Thyroid gland (tissue), 4 donors: ENCODE data around the gene CCDC192. TPM values are rescaled to one million over a fixed set of nuclear protein-coding genes. Genes with fewer than 3 reads are reported as not detected.
"Not testable (repeated sequence)": the region's sequence is repeated elsewhere in the genome, so short reads cannot be mapped to it uniquely, and the experiment has no call there.

Source experiments
- DNase-seq, 2 donors: peaks; one replicate each; pipeline ENCODE4 v3.0.0-alpha.2; 2019
- H3K27ac ChIP-seq, 3 donors: fragments of 200-600 bp; sonication (generic); 1 replicate in 2 of 3; 2 replicates in 1 of 3; pipeline ENCODE4 v1.5.1; 2016 to 2019; ENCODE audit warnings: mild to moderate bottlenecking in 1 of 3, moderate library complexity in 1 of 3
- H3K27me3 ChIP-seq: fragments of 200-600 bp; sonication (generic); one replicate; pipeline ENCODE4 v1.5.1; 2019
- H3K36me3 ChIP-seq, 2 donors: fragments of 200-600 bp; sonication (generic); one replicate each; pipeline ENCODE4 v1.5.1; 2016 to 2019
- H3K4me1 ChIP-seq, 2 donors: fragments of 200-600 bp; sonication (generic); one replicate each; pipeline ENCODE4 v1.5.1; 2017 to 2019
- H3K4me3 ChIP-seq, 3 donors: fragments of 200-600 bp; sonication (generic); replicated peaks in 1 of 3; 1 replicate in 2 of 3; 2 replicates in 1 of 3; pipeline ENCODE4 v1.5.1; 2016; ENCODE audit warnings: mild to moderate bottlenecking in 1 of 3
- H3K9me3 ChIP-seq: fragments of 200-600 bp; sonication (generic); one replicate; pipeline ENCODE4 v1.5.1; 2017
- POLR2A ChIP-seq, 2 donors: fragments of 450-650 bp; IDR thresholded peaks; one replicate each; pipeline ENCODE4 v1.6.1; 2017; ENCODE audit warnings: antibody characterized with exemption in 2 of 2, mild to moderate bottlenecking in 2 of 2, moderate library complexity in 1 of 2
- WGBS, 2 donors: methylation state at CpG; one replicate each; pipeline ENCODE4 v1.1.5; 2017; 5-methylcytosine and 5-hydroxymethylcytosine counted together
- intact Hi-C: fragments of 100-400 bp; cut with DNase I; formaldehyde crosslinking; loops from one replicate; pipeline ENCODE4 v1.15.1; 2023
- total RNA-seq, 4 donors: library from RNA; depleted of rRNA; stranded (reverse); fragments of >200 nt; gene quantifications; one replicate each; pipeline ENCODE4 v1.2.3, GENCODE V29; 2016
- TF ChIP-seq, protein P1 (sequence below), 6 experiments: fragments of 200-600 bp in 3 of 6; fragments of 450-650 bp in 3 of 6; sonication (generic) in 3 of 6; IDR thresholded peaks; one replicate each; pipeline ENCODE4 v1.5.1; 2016 to 2019; ENCODE audit warnings: antibody characterized with exemption in 6 of 6, mild to moderate bottlenecking in 2 of 6, inconsistent platforms in 1 of 6, moderate library complexity in 1 of 6

Gene CCDC192
- total RNA-seq, 4 donors from 2014 or later = 1.3 TPM; not detected in 3

GRCh38 chr5:127844581-127845021 is 141.4 kb downstream of the CCDC192 start:
- H3K27ac ChIP-seq = no peak overlapping the region
- no peaks in the 10 kb centered on the region for H3K9me3 ChIP-seq
- DNase-seq = no peak
- no peaks in the 10 kb centered on the region for H3K4me1 ChIP-seq
- no peaks in the 10 kb centered on the region for H3K27me3 ChIP-seq
- WGBS, 2 donors = 73 to 82% methylated on average over 7 of the region's 7 CpGs
- intact Hi-C loops = no loop called here
- no peaks in the 10 kb centered on the region for H3K36me3 ChIP-seq
- TF ChIP-seq POLR2A (IDR thresholded peaks at IDR 0.05) = no peak
- TF ChIP-seq, protein P1, sequence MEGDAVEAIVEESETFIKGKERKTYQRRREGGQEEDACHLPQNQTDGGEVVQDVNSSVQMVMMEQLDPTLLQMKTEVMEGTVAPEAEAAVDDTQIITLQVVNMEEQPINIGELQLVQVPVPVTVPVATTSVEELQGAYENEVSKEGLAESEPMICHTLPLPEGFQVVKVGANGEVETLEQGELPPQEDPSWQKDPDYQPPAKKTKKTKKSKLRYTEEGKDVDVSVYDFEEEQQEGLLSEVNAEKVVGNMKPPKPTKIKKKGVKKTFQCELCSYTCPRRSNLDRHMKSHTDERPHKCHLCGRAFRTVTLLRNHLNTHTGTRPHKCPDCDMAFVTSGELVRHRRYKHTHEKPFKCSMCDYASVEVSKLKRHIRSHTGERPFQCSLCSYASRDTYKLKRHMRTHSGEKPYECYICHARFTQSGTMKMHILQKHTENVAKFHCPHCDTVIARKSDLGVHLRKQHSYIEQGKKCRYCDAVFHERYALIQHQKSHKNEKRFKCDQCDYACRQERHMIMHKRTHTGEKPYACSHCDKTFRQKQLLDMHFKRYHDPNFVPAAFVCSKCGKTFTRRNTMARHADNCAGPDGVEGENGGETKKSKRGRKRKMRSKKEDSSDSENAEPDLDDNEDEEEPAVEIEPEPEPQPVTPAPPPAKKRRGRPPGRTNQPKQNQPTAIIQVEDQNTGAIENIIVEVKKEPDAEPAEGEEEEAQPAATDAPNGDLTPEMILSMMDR (IDR thresholded peaks at IDR 0.05) = no peak
- no peak overlapping the region for H3K4me3 ChIP-seq

DNA sequence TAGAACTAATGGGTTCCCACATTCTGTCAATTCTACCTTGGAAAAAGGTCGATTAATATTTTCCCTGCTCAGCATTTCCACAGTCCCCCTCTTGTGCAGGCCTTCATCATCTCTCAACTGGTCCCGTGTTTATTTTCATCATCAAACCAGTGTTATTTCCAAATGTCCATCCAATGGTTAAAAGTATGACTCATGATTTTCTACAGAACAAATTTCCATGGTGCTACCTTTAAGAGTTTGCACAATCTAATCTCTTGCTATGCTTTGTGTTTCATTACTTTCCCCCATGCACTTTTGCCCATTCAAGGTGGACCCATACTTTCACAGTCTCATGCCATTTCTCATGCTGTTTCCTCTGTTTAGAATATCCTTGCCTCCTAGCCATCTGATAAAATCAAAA is 143.7 kb downstream of the CCDC192 start:
- WGBS, 2 donors = 95 to 97% methylated on average over 2 of the region's 2 CpGs

DNA sequence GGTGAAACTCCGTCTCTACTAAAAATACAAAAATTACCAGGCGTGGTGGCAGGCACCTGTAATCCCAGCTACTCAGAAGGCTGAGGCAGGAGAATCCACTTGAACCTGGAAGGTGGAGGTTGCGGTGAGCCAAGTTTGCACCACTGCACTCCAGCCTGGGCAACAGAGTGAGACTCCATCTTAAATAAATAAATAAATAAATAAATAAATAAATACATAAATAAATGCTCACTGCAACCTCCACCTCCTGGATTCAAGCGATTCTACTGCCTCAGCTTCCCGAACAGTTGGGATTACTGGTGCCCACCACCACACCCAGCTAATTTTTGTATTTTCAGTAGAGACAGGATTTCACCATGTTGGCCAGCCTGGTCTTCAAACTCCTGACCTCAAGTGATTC is 144.4 kb downstream of the CCDC192 start:
- H3K27me3 ChIP-seq, intact Hi-C loops, DNase-seq, H3K27ac ChIP-seq, H3K4me1 ChIP-seq, H3K4me3 ChIP-seq, H3K9me3 ChIP-seq, H3K36me3 ChIP-seq: not testable (repeated sequence)
- WGBS, 2 donors = 95% methylated on average over 5 of the region's 5 CpGs

More for the DNA sequence above, 143.7 kb downstream of the CCDC192 start:
- intact Hi-C loops = no loop called here
- H3K4me3 ChIP-seq = no peak overlapping the region
- no peaks in the 10 kb centered on the region for H3K4me1 ChIP-seq
- no peaks in the 10 kb centered on the region for H3K36me3 ChIP-seq
- no peaks in the 10 kb centered on the region for H3K9me3 ChIP-seq
- no peaks in the 10 kb centered on the region for H3K27me3 ChIP-seq
- DNase-seq = no peak
- no peak overlapping the region for H3K27ac ChIP-seq
- TF ChIP-seq POLR2A (IDR thresholded peaks at IDR 0.05) = no peak

- intact Hi-C loops = no loop called here
- no peaks in the 10 kb centered on the region for H3K27me3 ChIP-seq
- no peaks in the 10 kb centered on the region for H3K36me3 ChIP-seq
- no peak overlapping the region for H3K4me3 ChIP-seq
- H3K4me1 ChIP-seq = no peaks in the 10 kb centered on the region
- no peaks in the 10 kb centered on the region for H3K9me3 ChIP-seq
- no peak for DNase-seq
- WGBS, 2 donors = 80 to 81% methylated on average over 1 of the region's 1 CpG
- no peak overlapping the region for H3K27ac ChIP-seq
- no peak for TF ChIP-seq POLR2A (IDR thresholded peaks at IDR 0.05)
- TF ChIP-seq, protein P1 (IDR thresholded peaks at IDR 0.05) = no peak
These were observed 144.9 kb downstream of the CCDC192 start for GRCh38 chr5:127848098-127848497.

DNA sequence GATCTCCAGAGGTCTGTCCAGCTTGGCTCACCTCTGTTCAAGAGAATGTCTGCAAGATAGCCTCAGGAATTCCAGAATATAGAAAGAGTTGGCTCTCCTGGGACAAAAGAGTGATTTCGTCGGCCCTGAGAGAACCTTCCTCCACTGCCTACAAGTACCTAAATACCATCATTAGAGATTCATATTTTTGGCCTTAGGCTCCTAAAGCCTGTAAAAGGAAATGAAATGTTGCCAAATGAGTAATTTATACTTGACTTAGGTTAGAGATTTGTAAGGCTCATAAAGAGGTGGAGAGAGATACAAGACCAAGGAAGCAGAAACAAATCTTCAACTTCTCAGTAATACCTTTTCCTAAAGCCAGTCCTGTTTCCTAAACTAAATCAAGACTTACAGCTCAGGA is 146.2 kb downstream of the CCDC192 start:
- no peaks in the 10 kb centered on the region for H3K36me3 ChIP-seq
- intact Hi-C loops = no loop called here
- DNase-seq = no peak
- no peaks in the 10 kb centered on the region for H3K4me1 ChIP-seq
- no peaks in the 10 kb centered on the region for H3K9me3 ChIP-seq
- H3K4me3 ChIP-seq = no peak overlapping the region
- no peaks in the 10 kb centered on the region for H3K27me3 ChIP-seq
- no peak overlapping the region for H3K27ac ChIP-seq
- 76 to 85% methylated on average over 2 of the region's 2 CpGs for WGBS, 2 donors
- TF ChIP-seq, protein P1 (IDR thresholded peaks at IDR 0.05) = no peak
- no peak for TF ChIP-seq POLR2A (IDR thresholded peaks at IDR 0.05)

GRCh38 chr5:127849891-127850290 is 146.7 kb downstream of the CCDC192 start:
- WGBS, 2 donors = 59 to 60% methylated on average over 4 of the region's 4 CpGs
- no peaks in the 10 kb centered on the region for H3K4me1 ChIP-seq
- TF ChIP-seq POLR2A (IDR thresholded peaks at IDR 0.05) = no peak
- TF ChIP-seq, protein P1 (IDR thresholded peaks at IDR 0.05) = no peak
- no peak overlapping the region for H3K4me3 ChIP-seq
- no peak for DNase-seq
- intact Hi-C loops = no loop called here
- H3K36me3 ChIP-seq = no peaks in the 10 kb centered on the region
- H3K27ac ChIP-seq = no peak overlapping the region
- H3K9me3 ChIP-seq = no peaks in the 10 kb centered on the region
- H3K27me3 ChIP-seq = no peaks in the 10 kb centered on the region
